GM21360 (cell line): ENCODE data around the gene ACTL9.
"Not testable (repeated sequence)": the region's sequence is repeated elsewhere in the genome, so short reads cannot be mapped to it uniquely, and the experiment has no call there.

Experiments
- ATAC-seq: cut with Tn5 transposase; IDR thresholded peaks from one replicate; pipeline ENCODE4 v1.9.1; 2021; ENCODE audit warnings: mild to moderate bottlenecking, moderate library complexity; ENCODE audit not compliant: unreplicated experiment

ACTL9 gene, protein sequence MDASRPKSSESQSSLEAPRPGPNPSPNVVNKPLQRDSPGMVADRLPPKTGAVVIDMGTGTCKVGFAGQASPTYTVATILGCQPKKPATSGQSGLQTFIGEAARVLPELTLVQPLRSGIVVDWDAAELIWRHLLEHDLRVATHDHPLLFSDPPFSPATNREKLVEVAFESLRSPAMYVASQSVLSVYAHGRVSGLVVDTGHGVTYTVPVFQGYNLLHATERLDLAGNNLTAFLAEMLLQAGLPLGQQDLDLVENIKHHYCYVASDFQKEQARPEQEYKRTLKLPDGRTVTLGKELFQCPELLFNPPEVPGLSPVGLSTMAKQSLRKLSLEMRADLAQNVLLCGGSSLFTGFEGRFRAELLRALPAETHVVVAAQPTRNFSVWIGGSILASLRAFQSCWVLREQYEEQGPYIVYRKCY

DNA sequence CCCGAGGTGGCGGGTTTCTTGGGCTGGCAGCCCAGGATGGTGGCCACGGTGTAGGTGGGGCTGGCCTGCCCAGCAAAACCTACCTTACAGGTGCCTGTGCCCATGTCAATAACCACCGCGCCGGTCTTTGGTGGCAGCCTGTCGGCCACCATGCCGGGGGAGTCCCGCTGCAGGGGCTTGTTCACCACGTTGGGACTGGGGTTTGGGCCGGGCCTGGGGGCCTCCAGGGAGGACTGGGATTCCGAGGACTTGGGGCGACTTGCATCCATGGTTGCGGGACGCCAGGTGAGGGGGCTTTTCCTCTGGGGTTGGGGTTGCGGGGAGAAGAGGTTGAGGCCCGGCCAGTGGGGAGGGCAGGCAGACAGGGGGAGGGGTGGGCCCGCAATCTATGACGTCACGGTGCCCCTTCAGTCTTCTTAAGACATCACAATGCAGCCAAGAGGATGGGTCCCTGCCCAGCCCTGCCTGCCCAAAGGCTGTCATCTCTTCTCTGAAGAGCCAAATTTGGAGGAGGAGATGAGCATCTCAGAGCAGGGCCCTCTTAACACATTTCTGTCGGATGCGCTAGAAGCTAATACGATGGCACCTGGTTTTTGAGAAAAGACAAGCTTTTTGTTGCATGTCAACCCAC is at the start of gene ACTL9:
TSS of gene ACTL9 (minus strand) at position 363 of the 631 bp plus-strand sequence. CDS start at position 269, 94 bp downstream.
- no peak for ATAC-seq

DNA sequence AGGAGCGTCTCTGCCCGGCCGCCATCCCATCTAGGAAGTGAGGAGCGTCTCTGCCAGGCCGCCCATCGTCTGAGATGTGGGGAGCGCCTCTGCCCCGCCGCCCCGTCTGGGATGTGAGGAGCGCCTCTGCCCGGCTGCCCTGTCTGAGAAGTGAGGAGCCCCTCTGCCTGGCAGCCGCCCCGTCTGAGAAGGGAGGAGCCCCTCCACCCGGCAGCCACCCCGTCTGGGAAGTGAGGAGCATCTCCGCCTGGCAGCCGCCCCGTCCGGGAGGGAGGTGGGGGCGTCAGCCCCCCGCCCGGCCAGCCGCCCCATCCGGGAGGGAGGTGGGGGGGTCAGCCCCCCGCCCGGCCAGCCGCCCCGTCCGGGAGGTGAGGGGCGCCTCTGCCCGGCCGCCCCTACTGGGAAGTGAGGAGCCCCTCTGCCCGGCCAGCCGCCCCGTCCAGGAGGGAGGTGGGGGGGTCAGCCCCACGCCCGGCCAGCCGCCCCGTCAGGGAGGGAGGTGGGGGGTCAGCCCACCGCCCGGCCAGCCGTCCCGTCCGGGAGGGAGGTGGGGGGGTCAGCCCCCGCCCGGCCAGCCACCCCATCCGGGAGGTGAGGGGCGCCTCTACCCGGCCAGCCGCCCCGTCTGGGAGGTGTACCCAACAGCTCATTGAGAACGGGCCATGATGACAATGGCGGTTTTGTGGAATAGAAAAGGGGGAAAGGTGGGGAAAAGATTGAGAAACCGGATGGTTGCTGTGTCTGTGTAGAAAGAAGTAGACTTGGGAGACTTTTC is 40.9 kb upstream of the ACTL9 start:
- not testable (repeated sequence) for ATAC-seq

DNA sequence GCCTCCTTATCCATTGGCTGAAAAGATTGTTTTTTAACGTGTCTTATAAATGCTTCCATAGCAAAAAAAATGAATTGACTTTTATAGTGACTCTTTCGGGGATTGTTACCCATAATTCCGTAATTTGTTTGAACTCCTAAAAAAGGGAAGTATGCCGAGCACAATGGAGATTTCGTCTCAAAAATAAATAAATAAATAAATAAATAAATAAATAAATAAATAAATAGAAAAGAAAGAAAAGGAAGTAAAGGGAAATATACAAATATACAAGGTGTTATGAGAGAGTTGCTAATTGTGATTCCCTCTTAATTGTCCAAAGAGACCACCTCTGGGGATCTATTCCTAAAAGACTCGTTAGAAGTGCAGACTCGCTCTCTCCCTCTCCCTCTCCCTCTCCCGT is 39.8 kb upstream of the ACTL9 start:
- ATAC-seq, result no peak

DNA sequence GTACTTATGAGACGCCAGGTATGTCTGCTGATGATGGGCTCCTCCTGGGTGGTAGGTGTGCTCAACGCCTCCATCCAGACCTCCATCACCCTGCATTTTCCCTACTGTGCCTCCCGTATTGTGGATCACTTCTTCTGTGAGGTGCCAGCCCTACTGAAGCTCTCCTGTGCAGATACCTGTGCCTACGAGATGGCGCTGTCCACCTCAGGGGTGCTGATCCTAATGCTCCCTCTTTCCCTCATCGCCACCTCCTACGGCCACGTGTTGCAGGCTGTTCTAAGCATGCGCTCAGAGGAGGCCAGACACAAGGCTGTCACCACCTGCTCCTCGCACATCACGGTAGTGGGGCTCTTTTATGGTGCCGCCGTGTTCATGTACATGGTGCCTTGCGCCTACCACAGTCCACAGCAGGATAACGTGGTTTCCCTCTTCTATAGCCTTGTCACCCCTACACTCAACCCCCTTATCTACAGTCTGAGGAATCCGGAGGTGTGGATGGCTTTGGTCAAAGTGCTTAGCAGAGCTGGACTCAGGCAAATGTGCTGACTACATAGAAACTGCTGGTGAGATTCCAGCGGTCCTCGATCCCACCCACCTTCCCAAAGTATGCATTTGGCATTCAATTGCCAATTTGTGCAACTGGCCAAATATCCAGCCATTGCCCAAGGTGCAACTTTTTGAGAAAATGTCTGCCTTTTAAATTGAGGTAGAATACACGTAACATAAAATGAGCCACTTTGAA is 33.0 kb upstream of the ACTL9 start:
- no peak for ATAC-seq

DNA sequence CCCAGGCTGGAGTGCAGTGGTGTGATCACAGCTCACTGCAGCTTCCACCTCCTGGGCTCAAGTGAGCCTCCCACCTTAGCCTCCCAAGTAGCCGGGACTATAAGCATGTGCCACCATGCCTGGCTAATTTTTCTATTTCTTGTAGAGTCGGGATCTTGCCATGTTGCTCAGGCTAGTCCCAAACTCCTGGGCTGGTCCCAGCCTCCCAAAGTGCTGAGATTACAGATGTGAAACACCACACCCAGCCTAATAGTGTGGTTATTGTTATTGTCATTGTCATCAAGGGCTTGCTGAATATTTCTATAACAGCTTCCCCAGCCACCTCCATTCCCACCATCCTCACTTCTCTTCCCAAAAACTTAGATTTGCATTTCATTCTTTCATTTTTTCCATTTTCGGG is 25.7 kb upstream of the ACTL9 start:
- ATAC-seq, result no peak

DNA sequence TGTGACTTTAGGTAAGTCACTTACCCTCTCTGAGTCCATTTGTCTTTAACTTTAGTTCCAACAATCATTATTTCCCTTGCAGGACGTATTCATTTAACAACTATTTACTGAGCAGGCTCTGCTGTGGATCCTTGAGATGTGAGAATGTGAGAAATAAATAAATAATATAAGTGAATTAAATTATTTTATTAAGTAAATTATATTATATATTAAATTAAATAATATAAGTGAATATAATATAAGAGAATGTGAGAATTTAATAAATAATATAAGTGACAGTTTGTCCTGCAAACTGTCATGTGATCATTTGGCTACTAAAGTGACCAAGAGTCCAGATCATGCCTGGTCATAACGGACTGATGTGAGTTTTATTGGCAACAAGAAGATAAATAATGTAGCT is 23.4 kb upstream of the ACTL9 start:
- no peak for ATAC-seq

DNA sequence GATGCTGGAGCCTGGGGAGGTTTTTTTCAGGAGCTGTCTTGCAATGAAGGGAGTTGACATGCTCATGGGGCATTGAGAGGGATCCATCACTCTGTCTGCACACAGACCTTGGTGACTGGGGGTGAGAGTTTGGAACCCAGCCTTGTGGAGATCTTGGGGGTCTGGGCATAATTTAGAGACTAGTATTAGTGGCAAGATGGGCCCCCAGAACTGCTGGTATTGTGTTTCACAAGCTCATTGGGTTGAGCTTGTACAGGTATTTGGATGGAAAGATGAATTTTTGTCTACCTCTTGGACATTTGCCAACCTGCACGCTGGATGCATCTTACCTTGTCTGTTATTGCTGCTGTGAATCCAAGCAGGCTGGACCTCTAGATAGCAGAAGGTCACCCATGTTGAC is 22.7 kb upstream of the ACTL9 start, which contains the start of gene OR2Z1:
TSS of gene OR2Z1 (plus strand) at position 301 of the 400 bp plus-strand sequence. CDS start 9,395 bp downstream, outside the sequence.
- ATAC-seq, result no peak

DNA sequence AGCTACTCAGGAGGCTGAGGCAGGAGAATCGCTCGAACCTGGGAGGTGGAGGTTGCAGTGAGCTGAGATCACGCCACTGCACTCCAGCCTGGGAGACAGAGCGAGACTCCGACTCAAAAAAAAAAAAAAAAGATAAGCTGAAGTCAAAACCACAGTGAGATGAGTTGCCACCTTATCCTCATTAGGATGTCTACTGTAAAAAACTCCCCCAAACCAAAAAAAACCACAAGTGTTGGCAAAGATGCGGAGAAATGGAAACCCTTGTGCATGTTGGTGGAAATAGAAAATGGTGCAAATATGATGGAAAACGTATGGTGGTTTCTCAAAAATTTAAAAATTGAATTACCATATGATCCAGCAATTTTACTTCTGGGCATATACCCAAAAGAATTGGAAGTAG is 11.7 kb upstream of the ACTL9 start:
- not testable (repeated sequence) for ATAC-seq

DNA sequence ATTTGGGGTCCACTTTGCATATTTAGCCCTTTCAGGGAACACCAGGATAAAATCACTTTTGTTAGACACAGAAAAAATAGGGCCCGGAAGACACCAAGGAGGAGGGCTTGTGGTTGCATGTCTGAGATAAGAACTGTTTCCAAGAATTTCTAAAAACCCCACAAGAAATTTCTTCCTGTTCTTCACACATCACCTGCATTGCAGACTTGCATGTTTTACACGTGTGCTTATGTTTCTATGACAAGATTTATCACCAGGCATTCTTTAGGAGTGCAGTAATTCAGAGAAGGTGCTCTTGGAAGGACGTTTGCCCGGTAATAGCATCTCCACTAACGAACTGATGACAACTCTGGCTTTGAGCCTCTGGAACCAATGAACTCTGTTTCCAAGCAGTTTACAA is 7.1 kb upstream of the ACTL9 start:
- ATAC-seq, result no peak

DNA sequence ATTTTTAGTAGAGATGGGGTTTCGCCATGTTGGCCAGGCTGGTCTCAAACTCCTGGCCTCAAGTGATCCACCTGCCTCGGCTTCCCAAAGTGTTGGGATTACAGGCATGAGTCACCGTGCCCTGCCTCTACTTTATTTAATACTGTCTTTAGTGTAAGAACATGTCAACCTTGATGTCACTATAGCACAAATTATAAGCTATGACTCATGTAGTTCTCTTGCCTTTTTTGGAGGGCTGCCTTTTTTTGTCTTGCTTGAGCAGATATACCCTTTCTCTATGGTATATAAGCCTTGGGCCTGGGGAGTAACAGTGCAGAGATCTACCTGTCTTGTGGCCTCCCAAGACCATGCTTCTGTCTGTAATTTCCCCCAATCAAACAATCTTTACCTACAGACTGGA is 6.7 kb upstream of the ACTL9 start:
- not testable (repeated sequence) for ATAC-seq

DNA sequence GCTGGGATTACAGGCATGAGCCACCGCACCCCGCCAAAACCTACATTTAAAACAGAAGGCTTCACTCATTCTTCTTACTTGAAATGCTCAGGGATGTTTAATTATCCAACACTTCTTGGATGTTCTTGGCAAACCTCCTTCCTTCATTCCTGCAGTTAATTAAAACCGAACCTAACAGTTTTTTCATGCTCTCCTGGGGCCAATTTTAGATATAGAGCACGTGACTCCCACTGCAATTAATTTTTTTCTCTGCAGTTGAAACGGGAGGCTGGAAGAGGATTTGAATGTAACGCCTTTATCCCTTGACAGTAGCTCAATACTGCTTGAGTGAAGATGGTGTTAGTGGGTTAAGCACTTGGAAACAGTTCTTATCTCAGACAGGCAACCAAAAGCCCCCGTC is 4.6 kb upstream of the ACTL9 start:
- no peak for ATAC-seq

DNA sequence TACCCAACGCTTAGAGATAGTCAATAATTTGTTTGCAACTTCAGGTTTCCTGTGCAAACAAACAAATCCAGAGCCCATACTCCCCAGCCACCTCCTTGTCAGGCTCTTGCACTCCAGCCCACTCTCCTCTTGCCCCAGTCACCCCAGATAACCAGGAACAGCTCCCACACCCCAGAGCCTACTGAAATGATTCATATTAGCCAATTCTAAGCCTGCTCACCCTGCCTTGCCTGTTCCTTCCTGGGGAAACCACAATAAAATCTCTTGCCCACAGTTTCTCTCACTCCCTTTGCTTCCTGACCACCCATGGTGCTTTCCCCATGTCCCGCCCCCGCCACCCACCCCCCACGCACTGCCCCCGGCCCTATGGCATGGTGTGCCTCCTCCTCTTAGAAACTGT is 3.8 kb upstream of the ACTL9 start:
- ATAC-seq, result no peak

DNA sequence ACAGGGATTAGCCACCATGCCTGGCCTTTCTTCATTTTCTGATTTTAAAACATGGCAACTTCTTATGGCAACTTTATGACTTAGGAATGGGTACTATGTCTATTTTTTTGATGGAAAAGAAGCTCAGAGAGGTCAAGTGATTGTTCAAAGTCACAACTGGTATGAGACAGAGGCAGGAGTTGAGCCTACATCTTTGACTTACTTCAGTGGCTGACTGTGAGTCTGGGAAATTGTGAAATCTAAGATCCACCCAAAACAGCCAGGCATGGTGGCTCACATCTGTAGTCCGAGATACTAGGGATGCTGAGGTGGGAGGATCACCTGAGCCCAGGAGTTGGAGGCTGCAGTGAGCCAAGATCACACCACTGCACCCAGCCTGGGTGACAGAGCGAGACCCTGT is 2.4 kb upstream of the ACTL9 start:
- ATAC-seq, result no peak

DNA sequence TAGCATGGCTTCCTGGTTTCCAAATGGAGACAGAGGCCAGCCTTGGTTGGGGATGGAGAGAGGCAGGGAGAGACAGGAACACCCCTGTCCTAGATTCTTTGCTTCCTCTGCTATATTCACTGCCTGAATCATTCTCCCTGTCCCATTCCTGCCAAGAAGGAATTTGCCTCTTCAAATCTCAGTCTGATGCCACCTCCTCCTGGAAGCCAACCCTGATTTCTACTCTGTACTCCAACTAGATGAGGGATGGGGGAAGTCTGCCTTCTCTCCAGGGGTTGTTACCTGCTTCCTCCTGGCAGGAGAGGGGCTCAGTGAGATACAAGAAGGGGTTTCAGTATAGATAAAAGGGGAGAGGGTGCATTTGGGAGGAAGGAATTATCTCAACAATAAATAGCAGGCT is 1.3 kb upstream of the ACTL9 start:
- no peak for ATAC-seq

DNA sequence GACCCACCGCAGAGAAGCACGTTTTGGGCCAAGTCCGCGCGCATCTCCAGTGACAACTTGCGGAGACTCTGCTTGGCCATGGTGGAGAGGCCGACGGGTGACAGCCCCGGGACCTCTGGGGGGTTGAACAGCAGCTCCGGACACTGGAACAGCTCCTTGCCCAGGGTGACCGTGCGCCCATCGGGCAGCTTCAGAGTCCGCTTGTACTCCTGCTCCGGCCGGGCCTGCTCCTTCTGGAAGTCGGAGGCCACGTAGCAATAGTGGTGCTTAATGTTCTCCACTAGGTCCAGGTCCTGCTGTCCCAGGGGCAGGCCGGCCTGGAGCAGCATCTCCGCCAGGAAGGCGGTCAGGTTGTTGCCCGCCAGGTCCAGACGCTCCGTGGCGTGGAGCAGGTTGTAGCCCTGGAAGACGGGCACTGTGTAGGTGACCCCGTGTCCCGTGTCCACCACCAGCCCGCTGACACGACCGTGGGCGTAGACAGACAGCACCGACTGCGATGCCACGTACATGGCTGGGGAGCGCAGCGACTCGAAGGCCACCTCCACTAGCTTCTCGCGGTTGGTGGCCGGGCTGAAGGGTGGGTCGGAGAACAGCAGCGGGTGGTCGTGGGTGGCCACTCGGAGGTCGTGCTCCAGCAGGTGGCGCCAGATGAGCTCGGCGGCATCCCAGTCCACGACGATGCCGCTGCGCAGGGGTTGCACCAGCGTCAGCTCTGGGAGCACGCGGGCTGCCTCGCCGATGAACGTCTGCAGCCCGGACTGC is 743 bp downstream of the ACTL9 start:
- ATAC-seq, result no peak

DNA sequence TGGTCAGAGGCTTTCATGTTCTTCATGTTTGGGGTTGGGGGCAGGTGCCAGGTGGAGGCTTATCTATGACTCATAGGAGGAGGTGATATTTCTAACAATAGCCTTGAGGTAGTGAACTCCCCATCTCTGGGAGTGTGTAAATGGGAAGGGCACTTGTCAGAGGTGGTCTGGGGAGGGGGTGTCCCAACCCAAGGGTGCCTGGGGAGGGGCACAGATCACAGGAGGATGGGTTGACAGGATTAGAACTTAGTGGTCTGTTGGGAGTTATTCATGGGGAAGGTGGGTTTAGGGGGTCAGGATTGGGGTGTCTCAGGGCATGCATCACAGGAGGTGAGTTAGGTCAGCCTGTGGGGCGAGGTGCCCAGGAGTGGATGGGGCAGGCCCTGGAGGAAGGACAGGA is 1.6 kb downstream of the ACTL9 start:
- ATAC-seq, result no peak

DNA sequence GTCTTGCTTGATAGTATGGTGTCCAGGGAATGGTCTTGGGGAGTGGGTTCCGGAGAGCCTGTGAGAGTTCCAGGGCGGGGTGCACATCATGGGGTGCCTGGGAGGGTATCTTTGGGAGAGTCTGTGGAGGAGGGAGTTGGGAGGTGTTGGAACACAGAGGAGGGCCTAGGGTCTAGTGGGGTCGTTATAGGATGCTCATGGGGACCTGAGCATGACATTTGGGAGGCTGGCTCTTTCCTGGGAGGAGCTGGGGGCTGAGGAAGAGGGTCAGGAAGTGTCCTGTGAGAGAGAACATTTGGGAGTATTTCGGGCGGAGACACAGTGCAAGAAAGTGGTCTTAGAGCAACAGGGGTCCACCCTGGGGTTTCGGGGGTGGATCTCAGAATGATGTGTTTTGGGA is 2.7 kb downstream of the ACTL9 start:
- ATAC-seq, result no peak

DNA sequence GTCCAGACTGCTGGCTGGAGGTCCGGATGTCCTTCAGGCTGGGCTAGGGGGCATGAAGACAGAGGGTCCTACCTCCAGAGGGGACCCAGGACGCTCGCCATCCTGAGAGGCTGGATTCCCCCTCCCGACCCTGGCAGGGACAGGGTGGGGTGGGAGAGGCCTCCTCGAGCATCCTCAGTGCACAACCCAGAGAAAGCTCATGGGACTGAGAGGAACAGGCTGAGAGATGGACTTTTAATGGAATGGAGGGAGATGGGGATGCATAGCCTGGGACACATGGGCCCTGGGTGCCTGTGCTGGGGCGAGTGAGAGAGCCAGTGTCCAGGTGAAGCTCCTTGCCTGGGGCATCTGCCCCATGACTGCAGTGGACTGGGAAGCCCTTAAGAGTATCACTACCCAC is 3.1 kb downstream of the ACTL9 start:
- ATAC-seq, result no peak

DNA sequence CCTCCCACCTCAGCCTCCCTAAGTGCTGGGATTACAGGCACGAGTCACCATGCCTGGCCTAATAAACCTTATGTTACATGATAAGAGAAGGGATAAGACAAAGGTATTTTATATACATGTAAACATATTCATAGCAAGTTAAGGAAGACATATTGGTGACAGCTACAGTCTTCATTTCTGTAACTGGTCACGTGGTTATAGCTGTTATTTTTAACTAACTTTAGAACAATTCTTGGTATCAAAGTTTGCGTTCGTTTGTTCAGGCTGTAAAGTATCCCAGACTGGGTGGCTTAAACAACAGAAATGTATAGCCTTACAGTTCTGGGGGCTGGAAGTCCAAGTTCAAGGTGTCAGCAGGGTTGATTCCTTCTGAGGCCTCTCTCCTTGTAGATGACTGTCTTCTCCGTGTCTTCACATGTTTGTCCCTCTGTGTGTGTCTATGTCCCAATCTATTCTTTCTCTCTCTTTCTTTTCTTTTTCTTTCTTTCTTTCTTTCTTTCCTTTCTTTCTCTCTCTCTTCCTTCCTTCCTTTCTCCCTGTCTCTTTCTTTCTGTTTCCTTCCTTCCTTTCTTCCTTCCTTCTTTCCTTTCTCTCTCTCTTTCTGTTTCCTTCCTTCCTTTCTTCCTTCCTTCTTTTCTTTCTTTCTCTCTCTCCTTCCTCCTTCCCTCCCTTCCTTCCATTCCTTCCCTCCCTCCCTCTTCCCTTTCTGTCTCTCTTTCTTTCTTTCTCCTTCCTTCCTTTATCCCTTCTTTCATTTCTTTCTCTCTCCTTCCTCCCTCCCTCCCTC is 7.6 kb downstream of the ACTL9 start:
- ATAC-seq, result no peak
